SK-N-SH treated with all-trans-retinoic acid at 6 μM for 48 hours (cell line): Measurements from ENCODE around the gene CWC22.
"Not testable (repeated sequence)": the region's sequence is repeated elsewhere in the genome, so short reads cannot be mapped to it uniquely, and the experiment has no call there.

Source experiments
- ARNTL ChIP-seq: fragments of 450-650 bp; formaldehyde crosslinking; IDR thresholded peaks from 2 replicates; pipeline ENCODE4 v1.5.0; 2020; ENCODE audit warnings: low read depth, mild to moderate bottlenecking, moderate library complexity, borderline replicate concordance
- BACH2 ChIP-seq: fragments of 250-450 bp; sonication (Bioruptor Pico); IDR thresholded peaks from 2 replicates; pipeline ENCODE4 v1.9.0; 2021; ENCODE audit warnings: mild to moderate bottlenecking, borderline replicate concordance
- CREB5 ChIP-seq: fragments of 250-450 bp; sonication (Bioruptor Pico); IDR thresholded peaks from 2 replicates; pipeline ENCODE4 v1.5.1; 2020; ENCODE audit warnings: low read depth, mild to moderate bottlenecking, moderate library complexity
- POU6F1 ChIP-seq: fragments of 250-450 bp; sonication (Bioruptor Pico); IDR thresholded peaks from 2 replicates; pipeline ENCODE4 v1.8.0; 2021; ENCODE audit warnings: low read depth, mild to moderate bottlenecking, moderate library complexity, borderline replicate concordance
- PPARA ChIP-seq: fragments of 250-450 bp; sonication (Bioruptor Pico); IDR thresholded peaks from 2 replicates; pipeline ENCODE4 v1.5.0; 2020; ENCODE audit warnings: mild to moderate bottlenecking, borderline replicate concordance
- TSHZ2 ChIP-seq: fragments of 250-450 bp; sonication (Bioruptor Pico); IDR thresholded peaks from 2 replicates; pipeline ENCODE4 v1.5.0; 2020; ENCODE audit warnings: mild to moderate bottlenecking, moderate library complexity
- ZC3H10 ChIP-seq: fragments of 250-450 bp; sonication (Bioruptor Pico); IDR thresholded peaks from 2 replicates; pipeline ENCODE4 v1.5.1; 2021; ENCODE audit warnings: mild to moderate bottlenecking, moderate library complexity
- ZFP3 ChIP-seq: fragments of 250-450 bp; sonication (Bioruptor Pico); IDR thresholded peaks from 2 replicates; pipeline ENCODE4 v1.5.0; 2020; ENCODE audit warnings: mild to moderate bottlenecking, moderate library complexity
- ZFP30 ChIP-seq: fragments of 450-650 bp; formaldehyde crosslinking; IDR thresholded peaks from 2 replicates; pipeline ENCODE4 v1.5.0; 2022; ENCODE audit warnings: mild to moderate bottlenecking, moderate library complexity
- ZNF8 ChIP-seq: fragments of 450-650 bp; formaldehyde crosslinking; IDR thresholded peaks from 2 replicates; pipeline ENCODE4 v1.5.0; 2020; ENCODE audit warnings: mild to moderate bottlenecking, moderate library complexity

DNA sequence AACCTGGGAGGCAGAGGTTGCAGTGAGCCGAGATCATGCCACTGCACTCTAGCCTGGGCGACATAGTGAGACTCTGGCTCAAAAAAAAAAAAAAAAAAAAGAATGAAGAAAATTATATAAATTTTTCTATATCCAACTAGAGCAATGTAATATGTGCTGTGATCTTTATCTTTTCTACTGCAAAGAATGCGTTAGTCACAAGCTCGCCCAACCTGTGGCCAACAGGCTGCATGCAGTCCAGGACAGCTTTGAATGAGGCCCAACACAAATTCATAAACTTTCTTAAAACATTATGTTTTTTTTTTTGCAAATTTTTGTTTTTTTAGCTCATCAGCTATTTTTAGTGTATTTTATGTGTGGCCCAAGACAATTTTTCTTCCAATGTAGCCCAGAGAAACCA is 48.8 kb downstream of the CWC22 start:
- TF ChIP-seq BACH2 (CRISPR knock-in tag); PPARA (CRISPR knock-in tag); ZFP30; ZNF8; ARNTL (CRISPR knock-in tag); CREB5 (CRISPR knock-in tag); POU6F1 (CRISPR knock-in tag); ZC3H10 (CRISPR knock-in tag); ZFP3 (CRISPR knock-in tag); TSHZ2 (CRISPR knock-in tag): not testable (repeated sequence)
